ENCODE measurements around the gene RFC3.

DNA sequence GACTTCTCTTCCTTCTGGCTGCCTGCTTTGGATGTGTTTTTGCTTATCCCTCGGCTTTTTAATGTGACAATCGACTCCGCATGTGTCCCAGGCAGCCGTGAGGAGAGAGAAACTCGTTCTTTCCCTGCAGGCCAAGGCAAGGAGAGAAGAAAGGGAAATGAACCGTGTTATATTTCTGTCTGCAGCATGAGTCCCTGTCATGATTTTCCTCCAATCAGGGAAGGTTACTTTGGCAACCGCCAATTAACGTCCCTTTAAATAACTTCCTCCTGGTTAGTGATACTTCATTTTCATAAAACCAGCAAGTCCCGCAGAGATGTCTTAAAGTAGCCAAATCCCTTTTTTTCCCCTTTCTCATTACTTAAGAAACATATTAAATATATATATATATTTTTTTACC lies 42.6 kb downstream of the RFC3 start:
- no peak for TF ChIP-seq TEAD1 (CRISPR knock-in tag; IDR thresholded peaks at IDR 0.05)
- no peak for TF ChIP-seq CBX3 (IDR thresholded peaks at IDR 0.05; ENCODE audit: borderline replicate concordance in 1 of 2, low read length in 2 of 2)
- TF ChIP-seq FOXJ3 (CRISPR knock-in tag; IDR thresholded peaks at IDR 0.05), result no peak
- TF ChIP-seq ELF1 (tag; IDR thresholded peaks at IDR 0.05), result no peak
- TF ChIP-seq GABPA (tag; conservative IDR thresholded peaks at IDR 0.05; ENCODE audit: low read depth), result no peak
